Activated T-helper 1 cell treated with anti-CD3 and anti-CD28 coated beads, Interleukin-12 subunit alpha, Interleukin-12 subunit beta, Interleukin-2, Interleukin-4 antibody, amounts not matched to agents 30 ng/mL and 10 ng/mL and 1 ng/mL, durations not matched to agents 14 hours and 24 hours and 36 hours (primary cell): ENCODE data around the gene CPED1. TPM values are rescaled to one million over a fixed set of nuclear protein-coding genes. Genes with fewer than 3 reads are reported as not detected.
"Not testable (repeated sequence)": the region's sequence is repeated elsewhere in the genome, so short reads cannot be mapped to it uniquely, and the experiment has no call there.

Source experiments
- DNase-seq: peaks from one replicate; pipeline ENCODE4 v3.0.0; 2021; ENCODE audit warnings: low spot score
- H3K27ac Mint-ChIP-seq: one replicate; pipeline ENCODE4 v1.8.0; 2021; ENCODE audit warnings: mild to moderate bottlenecking, mixed read lengths
- H3K27me3 Mint-ChIP-seq: one replicate; pipeline ENCODE4 v1.8.0; 2022; ENCODE audit warnings: mild to moderate bottlenecking, moderate library complexity, mixed read lengths; ENCODE audit not compliant: insufficient read depth
- H3K36me3 Mint-ChIP-seq: one replicate; pipeline ENCODE4 v1.8.0; 2021; ENCODE audit warnings: low read depth, mixed read lengths
- H3K4me1 Mint-ChIP-seq: one replicate; pipeline ENCODE4 v1.8.0; 2021; ENCODE audit warnings: low read depth, mixed read lengths
- H3K4me3 Mint-ChIP-seq: one replicate; pipeline ENCODE4 v1.8.0; 2021; ENCODE audit warnings: mild to moderate bottlenecking, moderate library complexity, mixed read lengths
- H3K9me3 Mint-ChIP-seq: one replicate; pipeline ENCODE4 v1.8.0; 2021; ENCODE audit warnings: mixed read lengths
- intact Hi-C: fragments of 100-400 bp; cut with micrococcal nuclease; formaldehyde crosslinking; loops from one replicate; pipeline ENCODE4 v1.15.1; 2024
- total RNA-seq: library from RNA; stranded (reverse); gene quantifications from 2 replicates; pipeline ENCODE4 v1.2.3, GENCODE V29; 2022

Gene CPED1
- total RNA-seq, 1 donor from 2014 or later = not detected

DNA sequence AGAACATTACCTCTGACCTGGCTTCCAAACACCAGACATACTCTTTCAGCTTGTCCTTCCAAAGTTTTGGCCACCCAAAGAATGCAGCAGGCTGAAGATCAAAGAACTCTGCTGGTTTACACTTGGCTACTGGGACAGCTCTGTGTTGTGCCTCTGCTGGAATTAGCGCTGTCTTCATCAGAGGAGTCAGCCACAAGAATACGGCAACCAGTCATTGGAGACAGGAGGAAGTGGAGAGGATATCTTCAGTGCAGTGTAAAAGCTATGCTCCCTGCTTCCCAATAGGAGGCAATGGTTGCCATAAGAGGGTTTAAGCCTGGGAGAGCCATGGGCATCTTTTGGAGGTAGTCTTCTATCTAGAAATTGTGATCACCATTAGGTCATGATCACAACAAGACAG is 213.6 kb downstream of the CPED1 start:
- intact Hi-C loops = no loop called here
- Mint-ChIP-seq H3K27me3 (peaks cover 2% of the 10 kb centered on the region), H3K4me1 (no peaks in the 10 kb centered on the region), H3K36me3 (no peaks in the 10 kb centered on the region), H3K9me3 (no peaks in the 10 kb centered on the region), H3K4me3 (no peak overlapping the region), H3K27ac (no peak overlapping the region)
- no peak for DNase-seq

DNA sequence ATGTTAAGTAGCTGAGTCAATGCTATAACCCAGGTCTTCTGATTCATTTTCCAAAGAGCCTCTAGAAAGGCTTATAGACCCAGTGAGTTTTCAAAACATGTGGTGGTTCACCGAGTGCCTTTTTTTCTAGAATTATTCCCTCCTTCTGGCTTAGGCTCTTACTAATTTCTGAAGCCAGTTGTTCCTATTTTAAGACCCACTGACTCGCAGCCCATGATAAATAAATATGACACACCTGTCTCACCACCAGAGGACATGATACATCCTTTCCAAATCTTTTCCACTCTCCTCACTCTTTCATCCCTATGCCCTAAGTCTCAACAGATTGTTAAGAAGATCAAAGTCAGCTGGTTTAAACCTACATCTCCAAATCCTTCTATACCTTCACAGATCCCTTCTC is 214.3 kb downstream of the CPED1 start:
- DNase-seq = no peak
- Mint-ChIP-seq H3K27me3 (peaks cover 2% of the 10 kb centered on the region), H3K4me3 (no peak overlapping the region), H3K9me3 (no peaks in the 10 kb centered on the region), H3K36me3 (no peaks in the 10 kb centered on the region), H3K27ac (no peak overlapping the region), H3K4me1 (no peaks in the 10 kb centered on the region)
- intact Hi-C loops = no loop called here

- Mint-ChIP-seq H3K27me3 (no peaks in the 10 kb centered on the region), H3K36me3 (no peaks in the 10 kb centered on the region), H3K4me1 (no peaks in the 10 kb centered on the region), H3K4me3 (no peak overlapping the region), H3K27ac (no peak overlapping the region), H3K9me3 (no peaks in the 10 kb centered on the region)
- no peak for DNase-seq
- intact Hi-C loops = no loop called here
Measured at GRCh38 chr7:121204537-121204936, 216.0 kb downstream of the CPED1 start.

DNA sequence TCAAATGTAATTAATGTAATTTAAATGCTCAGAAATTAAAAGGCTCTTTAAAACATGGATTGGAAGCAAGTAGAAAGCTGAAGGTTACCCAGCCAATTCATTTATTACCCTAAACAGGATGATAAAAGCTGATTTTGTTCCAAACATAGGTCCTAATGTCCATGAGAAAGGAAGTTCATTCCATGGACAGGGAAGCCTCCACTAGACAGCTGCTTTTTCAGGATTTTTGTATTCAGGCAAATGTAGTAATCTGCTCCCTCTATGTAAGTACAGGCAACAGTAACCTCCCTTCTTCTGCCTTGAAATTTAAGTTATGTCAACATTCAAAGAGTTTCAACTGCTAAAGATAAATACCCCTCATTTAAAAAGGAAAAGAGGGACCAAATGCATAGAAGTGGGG is 217.3 kb downstream of the CPED1 start:
- DNase-seq = no peak
- intact Hi-C loops = no loop called here

GRCh38 chr7:121211253-121211652 is 222.7 kb downstream of the CPED1 start:
- no peaks in the 10 kb centered on the region for H3K9me3 Mint-ChIP-seq
- H3K4me3 Mint-ChIP-seq = no peak overlapping the region
- no peaks in the 10 kb centered on the region for H3K36me3 Mint-ChIP-seq
- no peak overlapping the region for H3K27ac Mint-ChIP-seq
- DNase-seq = no peak
- H3K4me1 Mint-ChIP-seq = no peaks in the 10 kb centered on the region
- no peaks in the 10 kb centered on the region for H3K27me3 Mint-ChIP-seq
- intact Hi-C loops = no loop called here

More for the DNA sequence above, 217.3 kb downstream of the CPED1 start:
- H3K4me3 Mint-ChIP-seq = no peak overlapping the region
- H3K27ac Mint-ChIP-seq = no peak overlapping the region
- no peaks in the 10 kb centered on the region for H3K27me3 Mint-ChIP-seq
- H3K9me3 Mint-ChIP-seq = no peaks in the 10 kb centered on the region
- H3K4me1 Mint-ChIP-seq = no peaks in the 10 kb centered on the region
- H3K36me3 Mint-ChIP-seq = no peaks in the 10 kb centered on the region

DNA sequence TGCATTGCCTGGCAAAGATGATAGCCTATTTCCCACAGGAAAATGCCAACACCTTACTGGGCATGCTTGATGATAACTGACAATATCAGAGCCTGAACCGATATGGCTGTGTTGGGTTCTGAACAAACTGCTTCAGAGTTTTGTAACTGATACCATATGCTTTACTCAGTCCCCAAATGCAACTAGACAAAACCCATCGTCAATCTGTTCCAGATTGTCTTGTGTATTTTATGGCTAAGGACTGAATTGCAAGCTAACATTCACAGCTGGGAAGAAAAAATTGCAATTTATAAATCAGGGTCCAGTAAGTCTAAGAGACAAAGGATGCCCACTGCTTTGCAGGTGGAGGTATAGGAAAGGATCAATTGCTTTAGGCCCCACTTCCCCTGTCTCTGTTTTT is 223.5 kb downstream of the CPED1 start:
- H3K9me3 Mint-ChIP-seq = no peaks in the 10 kb centered on the region
- H3K4me1 Mint-ChIP-seq = no peaks in the 10 kb centered on the region
- intact Hi-C loops = no loop called here
- no peak for DNase-seq
- H3K27me3 Mint-ChIP-seq = no peaks in the 10 kb centered on the region
- no peak overlapping the region for H3K27ac Mint-ChIP-seq
- H3K4me3 Mint-ChIP-seq = no peak overlapping the region
- H3K36me3 Mint-ChIP-seq = no peaks in the 10 kb centered on the region

GRCh38 chr7:121214657-121215056 is 226.1 kb downstream of the CPED1 start:
- H3K27ac Mint-ChIP-seq = no peak overlapping the region
- H3K27me3 Mint-ChIP-seq = no peaks in the 10 kb centered on the region
- H3K36me3 Mint-ChIP-seq = no peaks in the 10 kb centered on the region
- no peaks in the 10 kb centered on the region for H3K4me1 Mint-ChIP-seq
- intact Hi-C loops = no loop called here
- H3K4me3 Mint-ChIP-seq = no peak overlapping the region
- no peaks in the 10 kb centered on the region for H3K9me3 Mint-ChIP-seq
- DNase-seq = no peak

DNA sequence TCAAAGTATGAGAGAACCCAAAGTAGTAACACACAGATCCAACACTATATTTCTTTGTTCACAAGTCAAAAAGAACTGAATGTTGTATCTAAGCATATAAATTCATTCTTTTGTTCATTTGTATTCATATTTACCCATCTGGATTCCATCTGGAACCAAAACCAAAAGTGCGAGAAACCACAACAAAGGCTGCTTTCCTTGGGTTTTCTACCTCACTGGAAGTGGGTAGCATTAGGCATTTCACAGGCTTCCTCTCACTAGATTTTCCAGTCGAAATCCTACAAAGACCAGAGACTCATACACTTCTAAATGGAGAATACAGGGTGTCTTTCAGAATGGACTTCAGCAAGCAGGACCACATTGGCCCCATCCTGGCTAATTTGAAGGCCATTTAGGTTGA is 230.5 kb downstream of the CPED1 start:
- DNase-seq = no peak
- no peak overlapping the region for H3K27ac Mint-ChIP-seq
- intact Hi-C loops = no loop called here
- no peaks in the 10 kb centered on the region for H3K36me3 Mint-ChIP-seq
- no peaks in the 10 kb centered on the region for H3K4me1 Mint-ChIP-seq
- no peaks in the 10 kb centered on the region for H3K27me3 Mint-ChIP-seq
- peaks cover 4% of the 10 kb centered on the region for H3K9me3 Mint-ChIP-seq
- H3K4me3 Mint-ChIP-seq = no peak overlapping the region

GRCh38 chr7:121221108-121221507 is 232.6 kb downstream of the CPED1 start:
- H3K27ac Mint-ChIP-seq, H3K4me3 Mint-ChIP-seq, intact Hi-C loops, H3K27me3 Mint-ChIP-seq, DNase-seq, H3K36me3 Mint-ChIP-seq, H3K4me1 Mint-ChIP-seq, H3K9me3 Mint-ChIP-seq: not testable (repeated sequence)

GRCh38 chr7:121228779-121229178 is 240.3 kb downstream of the CPED1 start:
- no peak for DNase-seq
- Mint-ChIP-seq H3K27me3 (peaks cover 6% of the 10 kb centered on the region), H3K4me3 (no peak overlapping the region), H3K9me3 (no peaks in the 10 kb centered on the region), H3K36me3 (no peaks in the 10 kb centered on the region), H3K27ac (no peak overlapping the region), H3K4me1 (no peaks in the 10 kb centered on the region)
- intact Hi-C loops = no loop called here

- H3K36me3 Mint-ChIP-seq = no peaks in the 10 kb centered on the region
- peaks cover 3% of the 10 kb centered on the region for H3K27me3 Mint-ChIP-seq
- H3K9me3 Mint-ChIP-seq = no peaks in the 10 kb centered on the region
- no peak for DNase-seq
- H3K4me3 Mint-ChIP-seq = no peak overlapping the region
- intact Hi-C loops = no loop called here
- no peak overlapping the region for H3K27ac Mint-ChIP-seq
- no peaks in the 10 kb centered on the region for H3K4me1 Mint-ChIP-seq
Measured at GRCh38 chr7:121235201-121235600, 246.7 kb downstream of the CPED1 start.

- Mint-ChIP-seq H3K27me3 (peaks cover under 1% of the 10 kb centered on the region), H3K27ac (no peak overlapping the region), H3K4me3 (no peak overlapping the region), H3K36me3 (no peaks in the 10 kb centered on the region), H3K9me3 (no peaks in the 10 kb centered on the region), H3K4me1 (no peaks in the 10 kb centered on the region)
- intact Hi-C loops = no loop called here
- no peak for DNase-seq
Measured at GRCh38 chr7:121237601-121238000, 249.1 kb downstream of the CPED1 start.

DNA sequence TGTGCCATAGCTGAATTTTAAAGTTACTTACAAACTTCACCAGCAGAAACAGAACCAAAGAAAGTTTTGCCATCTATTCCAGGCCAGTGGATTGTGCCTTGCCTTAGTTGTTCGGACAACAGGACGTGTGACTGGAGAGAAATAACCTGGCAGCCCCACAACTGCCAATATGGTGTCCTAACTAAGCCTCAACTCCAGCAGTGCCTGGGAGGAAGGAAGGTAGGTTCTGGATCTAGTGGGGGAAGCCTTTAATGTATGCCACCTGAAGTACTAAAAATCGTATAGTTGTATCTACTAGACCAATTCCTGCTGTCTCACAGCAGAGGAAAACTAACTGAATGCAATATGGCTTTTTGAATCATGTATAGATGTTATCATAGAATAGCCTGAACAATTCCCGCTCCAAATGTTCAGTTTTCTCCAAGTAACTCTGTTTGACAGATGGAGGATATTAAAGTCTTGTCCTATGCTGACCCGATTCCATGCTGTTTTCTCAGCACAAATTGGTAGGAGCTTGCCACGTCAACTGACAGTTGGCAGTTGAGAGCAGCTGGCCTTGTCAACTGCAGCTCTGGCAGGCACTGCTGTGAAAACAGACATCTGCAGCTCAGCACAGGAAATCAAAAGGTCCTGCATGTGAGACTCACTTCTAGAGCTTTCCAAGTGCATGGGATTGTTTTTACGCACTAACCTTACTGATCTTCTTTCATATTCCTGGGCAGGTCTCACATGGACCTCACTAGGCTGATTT is 255.8 kb downstream of the CPED1 start:
- Mint-ChIP-seq H3K9me3 (peaks cover 7% of the 10 kb centered on the region), H3K4me3 (no peak overlapping the region)
- intact Hi-C loops = no loop called here

DNA sequence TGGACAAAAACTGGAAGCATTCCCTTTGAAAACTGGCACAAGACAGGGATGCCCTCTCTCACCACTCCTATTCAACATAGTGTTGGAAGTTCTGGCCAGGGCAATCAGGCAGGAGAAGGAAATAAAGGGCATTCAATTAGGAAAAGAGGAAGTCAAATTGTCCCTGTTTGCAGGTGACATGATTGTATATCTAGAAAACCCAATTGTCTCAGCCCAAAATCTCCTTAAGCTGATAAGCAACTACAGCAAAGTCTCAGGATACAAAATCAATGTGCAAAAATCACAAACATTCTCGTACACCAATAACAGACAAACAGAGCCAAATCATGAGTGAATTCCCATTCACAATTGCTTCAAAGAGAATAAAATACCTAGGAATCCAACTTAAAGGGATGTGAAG is 262.9 kb downstream of the CPED1 start:
- H3K4me3 Mint-ChIP-seq, H3K27me3 Mint-ChIP-seq, H3K4me1 Mint-ChIP-seq, DNase-seq, H3K9me3 Mint-ChIP-seq, H3K27ac Mint-ChIP-seq, H3K36me3 Mint-ChIP-seq, intact Hi-C loops: not testable (repeated sequence)

More for the DNA sequence above, 255.8 kb downstream of the CPED1 start:
- Mint-ChIP-seq H3K27me3 (no peaks in the 10 kb centered on the region), H3K36me3 (no peaks in the 10 kb centered on the region), H3K27ac (no peak overlapping the region), H3K4me1 (no peaks in the 10 kb centered on the region)
- DNase-seq = no peak
